Retina (tissue), 1 donor: ENCODE data around the gene MESD.
"Not testable (repeated sequence)": the region's sequence is repeated elsewhere in the genome, so short reads cannot be mapped to it uniquely, and the experiment has no call there.

ENCODE experiments used
- DNase-seq: peaks from one replicate; pipeline ENCODE4 v3.0.0-alpha.2; 2016

Gene MESD

DNA sequence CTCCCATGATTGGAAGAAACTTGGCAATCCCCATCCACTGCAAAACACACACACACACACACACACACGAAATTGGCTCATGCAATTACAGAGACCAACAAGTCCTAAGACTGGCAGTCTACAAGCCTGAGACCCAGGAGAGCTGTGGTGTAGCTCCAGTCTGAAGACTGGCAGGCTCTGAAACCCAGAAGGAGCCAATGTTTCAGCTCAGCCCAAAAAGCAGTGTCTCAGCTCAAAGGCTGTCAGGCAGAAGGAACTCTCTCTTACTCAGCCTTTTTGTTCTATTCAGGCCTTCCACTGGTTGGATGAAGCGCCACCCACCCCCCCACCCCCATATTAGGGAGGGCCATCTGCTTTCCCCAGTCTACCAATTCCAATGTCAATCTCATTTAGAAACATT, 32.1 kb downstream of the MESD start:
- DNase-seq = no peak

DNA sequence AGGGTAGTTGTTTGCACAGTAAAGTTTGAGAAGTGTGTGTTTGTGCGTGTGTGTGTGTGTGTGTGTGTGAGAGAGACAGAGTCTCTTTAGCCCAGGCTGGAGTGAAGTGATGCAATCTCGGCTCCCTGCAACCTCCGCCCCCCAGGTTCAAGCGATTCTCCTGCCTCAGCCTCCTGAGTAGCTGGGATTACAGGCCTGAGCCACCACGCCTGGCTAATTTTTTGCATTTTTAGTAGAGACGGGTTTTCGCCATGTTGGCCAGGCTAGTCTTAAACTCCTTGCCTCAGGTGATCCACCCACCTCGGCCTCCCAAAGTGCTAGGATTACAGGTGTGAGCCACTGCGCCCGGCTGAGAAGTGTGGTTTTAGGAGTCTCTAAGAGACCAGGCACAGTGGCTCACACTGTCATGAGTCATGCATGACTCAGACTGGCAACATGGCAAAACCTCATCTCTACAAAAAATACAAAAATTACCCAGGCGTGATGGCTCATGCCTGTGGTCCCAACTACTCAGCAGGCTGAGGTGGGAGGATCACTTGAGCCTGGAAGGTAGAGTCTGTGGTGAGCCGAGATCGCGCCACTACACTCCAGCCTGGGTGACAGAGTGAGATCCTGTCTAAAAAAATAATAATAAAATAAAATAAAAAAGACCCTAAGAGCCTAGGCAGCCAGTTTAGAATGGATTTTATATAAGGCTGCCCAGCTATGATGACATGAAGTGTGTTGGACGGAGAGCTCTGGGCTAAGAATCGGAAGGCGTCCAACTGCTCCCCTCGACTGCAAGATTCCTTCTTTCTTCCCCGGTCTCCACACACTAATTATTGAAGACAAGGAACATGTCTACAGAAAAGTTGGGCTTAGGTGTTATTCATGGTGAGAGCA, 33.8 kb downstream of the MESD start:
- DNase-seq = not testable (repeated sequence)

DNA sequence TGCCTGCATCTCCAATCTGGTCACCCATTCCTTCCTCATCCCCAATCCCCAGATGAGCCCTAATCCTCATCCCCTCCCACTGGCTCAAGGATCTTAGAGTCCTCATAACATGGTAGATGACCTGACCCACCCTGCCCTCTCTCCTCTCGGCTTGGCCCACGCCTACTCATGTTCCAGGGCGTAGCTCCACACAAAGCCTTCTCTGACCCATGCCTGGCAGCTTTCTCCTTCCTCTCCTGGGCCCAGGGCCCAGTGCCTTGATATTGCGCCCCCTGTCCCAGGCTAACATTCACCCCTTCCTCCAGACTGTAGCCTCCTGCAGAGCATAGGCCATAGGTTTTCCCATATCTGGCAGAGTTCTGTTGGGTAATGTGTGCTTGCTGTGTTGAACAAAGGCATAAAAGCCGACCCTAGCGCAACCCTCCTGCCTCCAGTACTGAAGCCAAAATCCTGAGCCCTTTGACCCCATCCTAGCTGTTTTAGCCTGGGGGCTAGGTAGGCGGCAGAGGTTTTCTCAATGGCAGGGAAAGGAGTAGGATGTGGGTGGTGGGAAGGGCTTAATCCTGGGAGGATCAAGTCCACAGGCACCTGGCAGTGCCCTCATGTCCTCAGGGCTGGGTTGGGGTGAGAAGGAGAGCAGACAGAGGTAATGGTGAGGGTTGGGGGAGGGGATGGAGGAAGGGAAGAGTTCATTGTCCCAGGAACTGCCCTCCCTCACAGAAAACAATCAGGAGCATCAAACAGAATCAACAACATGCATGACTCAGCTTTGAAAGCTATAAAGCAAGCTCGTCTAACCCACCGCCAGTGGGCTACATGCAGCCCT, 35.5 kb downstream of the MESD start:
- DNase-seq = no peak

DNA sequence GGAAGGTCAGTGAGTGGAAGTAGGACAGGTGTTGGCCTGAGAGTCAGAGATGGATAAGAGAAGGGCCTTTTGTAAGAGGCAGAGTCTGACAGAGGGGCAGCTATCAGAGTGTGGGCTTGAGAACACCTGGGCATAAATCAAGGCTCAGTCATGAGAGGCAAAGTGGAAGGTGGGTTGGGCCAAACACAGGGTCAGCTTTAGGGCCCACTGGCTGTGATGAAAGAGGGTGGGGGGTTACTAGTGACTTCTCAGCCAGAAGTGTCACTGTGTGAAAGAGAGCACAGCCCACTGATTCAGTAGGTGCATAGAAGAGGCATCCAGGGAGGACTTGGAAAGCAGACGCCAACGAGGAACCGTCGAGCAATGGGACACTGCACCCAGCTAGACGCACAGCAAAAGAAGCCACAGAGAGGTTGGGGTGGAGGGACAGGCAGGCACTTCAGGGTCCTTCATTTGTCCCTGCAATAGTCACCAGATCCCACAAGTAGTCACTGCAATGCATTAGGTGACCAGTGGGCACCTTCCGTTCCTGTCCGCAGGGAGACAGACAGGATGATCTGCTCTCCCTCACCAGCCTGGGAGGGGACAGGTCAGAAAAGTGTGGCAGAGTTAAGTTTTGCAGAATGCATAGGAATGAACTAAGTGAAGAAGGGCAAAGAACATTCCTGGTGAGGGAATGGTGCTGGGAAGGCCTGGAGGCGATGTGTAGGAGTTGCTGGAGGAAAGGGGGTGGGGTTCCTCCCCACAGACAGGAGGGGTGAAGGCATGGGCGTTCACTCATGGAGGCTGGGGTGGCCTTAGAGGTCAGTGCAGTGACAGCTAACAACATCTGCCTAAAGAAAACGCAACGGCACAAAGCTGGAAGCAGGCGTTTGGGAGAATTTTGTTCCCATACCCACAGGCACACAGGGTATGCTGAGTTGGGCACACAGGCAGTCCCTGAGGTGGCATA, 36.3 kb downstream of the MESD start:
- no peak for DNase-seq

DNA sequence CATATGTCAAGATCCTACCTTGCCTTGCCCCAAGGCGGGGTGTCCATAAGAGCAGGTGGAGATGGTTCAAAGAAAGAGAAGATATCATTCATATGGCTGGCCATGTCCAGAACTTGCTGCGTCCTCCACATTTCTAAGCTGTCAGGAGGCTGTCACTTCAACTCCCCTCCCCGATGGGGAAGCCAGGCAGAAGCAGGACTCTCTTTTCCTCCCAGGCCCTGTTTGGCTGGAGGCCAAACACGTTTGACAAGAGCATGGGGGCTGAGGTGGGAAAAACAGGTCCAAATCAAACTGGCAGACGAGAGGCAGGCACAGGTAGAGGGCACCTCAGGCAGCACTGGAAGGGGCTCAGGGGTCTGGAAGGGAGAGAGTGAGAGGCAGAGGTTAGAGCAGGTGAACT, 37.7 kb downstream of the MESD start:
- no peak for DNase-seq

DNA sequence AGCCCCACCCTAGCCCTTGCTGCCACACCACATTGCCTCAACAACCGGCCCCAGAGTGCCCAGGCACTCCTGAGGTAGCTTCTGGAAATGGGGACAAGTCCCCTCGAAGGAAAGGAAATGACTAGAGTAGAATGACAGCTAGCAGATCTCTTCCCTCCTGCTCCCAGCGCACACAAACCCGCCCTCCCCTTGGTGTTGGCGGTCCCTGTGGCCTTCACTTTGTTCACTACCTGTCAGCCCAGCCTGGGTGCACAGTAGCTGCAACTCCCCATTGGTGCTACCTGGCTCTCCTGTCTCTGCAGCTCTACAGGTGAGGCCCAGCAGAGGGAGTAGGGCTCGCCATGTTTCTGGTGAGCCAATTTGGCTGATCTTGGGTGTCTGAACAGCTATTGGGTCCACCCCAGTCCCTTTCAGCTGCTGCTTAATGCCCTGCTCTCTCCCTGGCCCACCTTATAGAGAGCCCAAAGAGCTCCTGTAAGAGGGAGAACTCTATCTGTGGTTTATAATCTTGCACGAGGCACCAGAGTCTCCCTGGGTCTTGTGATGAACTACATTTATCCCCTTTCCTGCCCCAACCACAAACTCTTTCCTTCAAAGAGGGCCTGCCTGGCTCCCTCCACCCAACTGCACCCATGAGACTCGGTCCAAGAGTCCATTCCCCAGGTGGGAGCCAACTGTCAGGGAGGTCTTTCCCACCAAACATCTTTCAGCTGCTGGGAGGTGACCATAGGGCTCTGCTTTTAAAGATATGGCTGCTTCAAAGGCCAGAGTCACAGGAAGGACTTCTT, 39.1 kb downstream of the MESD start:
- no peak for DNase-seq

DNA sequence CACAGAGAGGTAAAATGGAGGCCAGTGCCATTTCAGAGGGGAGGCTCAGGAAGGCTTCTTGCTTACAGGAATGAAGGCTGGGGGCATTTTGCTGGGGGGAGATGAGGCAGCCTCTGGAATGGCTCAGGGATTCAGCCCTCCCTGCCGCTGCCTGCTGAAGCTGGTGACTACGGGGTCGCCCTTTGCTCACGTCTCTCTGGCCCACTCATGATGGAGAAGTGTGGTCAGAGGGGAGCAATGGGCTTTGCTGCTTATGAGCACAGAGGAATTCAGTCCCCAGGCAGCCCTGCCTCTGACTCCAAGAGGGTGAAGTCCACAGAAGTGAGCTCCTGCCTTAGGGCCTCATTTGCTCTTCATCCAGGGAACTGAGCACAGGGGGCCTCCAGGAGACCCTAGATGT, 39.9 kb downstream of the MESD start:
- DNase-seq = no peak

DNA sequence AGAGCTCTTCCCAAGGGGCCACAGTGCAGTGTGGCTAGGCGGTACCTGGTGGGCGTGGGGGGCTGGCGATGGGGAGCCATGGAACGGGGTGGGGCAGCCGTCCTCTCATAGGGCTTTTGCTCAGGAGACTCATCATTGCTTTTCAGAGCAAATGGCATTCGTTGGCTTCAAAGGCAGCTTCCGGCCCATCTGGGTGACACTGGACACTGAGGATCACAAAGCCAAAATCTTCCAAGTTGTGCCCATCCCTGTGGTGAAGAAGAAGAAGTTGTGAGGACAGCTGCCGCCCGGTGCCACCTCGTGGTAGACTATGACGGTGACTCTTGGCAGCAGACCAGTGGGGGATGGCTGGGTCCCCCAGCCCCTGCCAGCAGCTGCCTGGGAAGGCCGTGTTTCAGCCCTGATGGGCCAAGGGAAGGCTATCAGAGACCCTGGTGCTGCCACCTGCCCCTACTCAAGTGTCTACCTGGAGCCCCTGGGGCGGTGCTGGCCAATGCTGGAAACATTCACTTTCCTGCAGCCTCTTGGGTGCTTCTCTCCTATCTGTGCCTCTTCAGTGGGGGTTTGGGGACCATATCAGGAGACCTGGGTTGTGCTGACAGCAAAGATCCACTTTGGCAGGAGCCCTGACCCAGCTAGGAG, 40.8 kb downstream of the MESD start:
- DNase-seq = no peak

DNA sequence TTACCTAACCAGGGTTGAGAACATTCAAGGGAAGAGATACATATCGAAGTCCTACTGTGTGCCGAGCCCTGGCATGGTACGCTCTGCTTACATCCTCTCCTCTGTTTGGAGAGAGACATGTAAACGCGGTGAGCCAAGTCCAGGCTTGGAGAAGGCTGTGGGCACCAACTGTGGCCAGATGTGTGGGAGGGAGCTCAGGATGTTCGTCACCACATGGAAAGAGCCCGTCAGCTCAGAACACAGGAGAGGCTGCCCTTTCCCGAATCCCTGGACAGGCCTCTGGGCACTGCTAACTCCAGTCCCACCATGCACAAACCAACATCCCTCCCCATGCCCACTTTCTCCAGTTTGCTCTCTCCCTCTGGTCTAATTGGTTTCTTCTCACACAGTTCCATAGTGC, 43.0 kb downstream of the MESD start:
- no peak for DNase-seq

DNA sequence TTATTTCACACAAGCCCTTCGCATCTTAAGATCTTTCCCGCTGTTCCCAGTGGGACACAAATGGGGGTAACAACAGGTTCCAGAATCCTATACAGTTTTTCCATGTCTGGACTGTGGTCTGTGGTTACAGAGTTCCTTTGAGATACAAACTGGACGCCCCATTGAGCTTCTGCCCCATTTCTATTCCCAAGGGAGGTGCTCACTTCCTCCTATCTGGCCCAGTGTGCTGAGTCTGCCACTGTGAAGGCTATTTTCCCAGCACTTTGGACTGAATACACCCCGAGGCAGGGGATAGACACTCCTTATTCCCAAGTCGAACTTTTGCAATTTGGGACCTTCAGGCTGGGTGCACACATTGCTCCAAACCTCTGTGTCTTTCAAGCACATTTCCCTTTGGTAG, 44.0 kb downstream of the MESD start:
- DNase-seq = no peak

DNA sequence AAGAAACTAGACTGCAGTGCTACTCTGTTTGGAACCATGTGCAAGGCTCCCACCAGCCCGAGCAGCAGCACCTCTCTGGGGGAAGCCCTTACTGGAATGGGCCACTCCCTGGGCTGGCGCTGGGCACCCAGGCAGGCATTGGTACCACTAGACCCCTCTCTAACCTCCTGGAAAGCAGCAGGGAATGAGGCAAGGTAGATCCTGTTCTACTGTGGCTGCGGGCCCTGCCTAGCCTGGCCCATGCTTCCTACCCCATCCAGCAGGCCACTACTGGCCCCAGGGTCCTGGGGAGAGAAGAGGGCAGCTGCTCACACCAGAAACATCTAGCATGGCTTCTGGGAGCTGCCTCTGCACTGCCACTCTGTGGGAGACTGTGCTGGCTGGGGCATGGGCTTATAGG, 44.8 kb downstream of the MESD start:
- DNase-seq = no peak

DNA sequence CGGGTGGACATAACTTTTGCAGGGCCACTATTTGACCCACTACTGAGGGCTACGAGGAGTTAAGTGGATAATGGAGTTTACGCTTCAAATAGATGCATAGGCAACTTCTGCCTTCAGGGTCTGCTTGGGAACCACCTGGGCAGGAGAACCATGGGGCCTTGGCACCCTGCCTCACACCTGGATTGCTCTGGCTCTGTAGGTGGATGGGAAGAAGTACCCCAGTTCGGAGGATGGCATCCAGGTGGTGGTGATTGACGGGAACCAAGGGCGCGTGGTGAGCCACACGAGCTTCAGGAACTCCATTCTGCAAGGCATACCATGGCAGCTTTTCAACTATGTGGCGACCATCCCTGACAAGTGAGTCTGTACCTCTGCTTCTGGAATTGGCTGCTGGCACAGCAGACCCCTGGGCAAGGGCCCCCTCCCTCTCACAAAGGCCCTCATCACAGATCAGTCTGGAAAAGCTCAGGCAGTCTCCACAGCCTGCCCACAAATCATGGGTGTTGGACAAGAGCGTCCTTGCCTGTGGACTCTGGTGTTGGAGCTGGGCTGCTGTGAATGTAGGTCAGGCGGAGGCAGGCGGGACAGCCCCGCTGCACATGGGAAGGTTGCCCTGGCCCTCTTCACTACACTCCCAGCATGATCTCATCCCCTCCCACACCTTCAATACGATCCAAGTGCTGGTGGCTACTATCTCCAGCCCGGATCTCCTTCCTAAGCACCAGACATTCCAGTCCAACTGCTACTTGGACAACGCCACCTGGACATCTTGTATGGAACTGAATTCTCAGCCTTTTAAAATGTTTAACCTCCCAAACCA, 46.7 kb downstream of the MESD start:
- no peak for DNase-seq

DNA sequence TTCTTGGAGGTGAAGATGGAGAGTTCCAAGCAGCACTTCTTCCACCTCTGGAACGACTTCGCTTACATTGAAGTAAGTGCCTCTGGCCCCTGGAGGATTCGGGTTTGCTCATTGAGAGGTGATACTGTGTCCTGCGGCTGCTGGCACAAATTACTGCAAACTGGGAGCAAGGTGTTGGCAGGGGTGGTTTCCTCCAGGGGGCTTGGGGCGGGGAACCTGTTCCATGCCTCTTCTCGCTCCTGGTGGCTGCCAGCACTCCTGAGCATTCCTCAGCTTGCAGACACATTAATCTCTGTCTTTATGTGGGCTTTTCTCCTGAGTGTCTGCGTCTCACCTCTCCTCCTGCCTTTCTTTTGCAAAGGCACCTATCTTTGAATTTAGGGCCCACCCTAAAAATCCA, 47.4 kb downstream of the MESD start:
- no peak for DNase-seq

DNA sequence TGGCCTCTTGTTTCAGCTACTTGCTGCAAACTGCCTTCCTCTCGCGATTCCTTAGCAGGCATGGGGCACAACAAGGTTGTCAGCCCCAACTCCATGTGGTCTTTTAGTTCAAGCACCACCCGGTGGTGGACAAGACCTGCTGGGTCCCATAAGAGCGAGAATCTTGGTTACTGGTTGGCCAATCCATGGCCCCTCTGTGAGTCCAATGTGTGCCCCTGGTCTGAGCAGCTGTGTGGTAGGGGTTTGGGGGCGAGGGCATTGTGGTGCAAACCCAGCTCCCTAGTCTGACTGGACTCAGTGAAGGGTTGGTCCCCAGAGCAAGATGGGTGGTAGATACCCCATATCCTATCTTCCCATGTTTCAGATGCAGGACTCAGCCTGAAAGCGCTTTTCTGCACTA, 48.8 kb downstream of the MESD start:
- no peak for DNase-seq

DNA sequence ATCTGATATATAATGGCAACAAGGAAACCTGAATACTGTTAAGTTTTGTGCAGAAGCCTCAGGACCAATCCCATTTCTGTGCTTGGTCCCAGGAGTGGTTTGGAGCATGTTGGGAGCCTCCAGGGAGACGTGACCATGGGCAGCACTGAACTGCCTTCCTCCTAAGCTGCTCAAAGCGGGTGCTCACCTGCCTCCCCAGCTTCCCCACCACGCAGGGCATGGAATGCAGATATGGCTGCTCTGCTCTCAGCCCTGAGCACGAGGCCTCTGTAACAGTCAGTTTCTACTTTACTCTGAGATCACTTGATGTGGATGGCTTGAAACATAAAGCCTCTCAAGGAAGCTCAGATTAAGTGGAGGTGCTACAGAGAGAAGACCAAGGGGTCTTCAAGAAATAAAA, 49.3 kb downstream of the MESD start:
- no peak for DNase-seq

DNA sequence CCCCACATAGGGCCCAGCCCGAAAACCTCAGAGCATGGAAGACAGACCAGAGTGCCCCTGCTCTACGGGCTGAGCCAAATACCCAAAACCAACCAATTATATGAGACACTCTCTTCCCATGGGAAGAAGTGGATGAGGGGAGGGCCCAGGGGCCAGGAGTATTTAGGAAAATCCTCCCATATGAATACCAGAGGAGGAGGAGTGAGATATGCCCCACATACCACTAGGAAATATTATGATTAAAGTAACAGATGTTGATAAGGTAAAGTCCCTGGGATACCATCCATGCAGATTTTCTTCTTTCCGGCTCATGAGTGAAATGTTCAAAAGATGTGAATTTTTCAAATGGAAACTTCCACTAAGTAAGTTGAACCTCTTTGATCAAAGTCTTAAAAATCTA, 50.4 kb downstream of the MESD start:
- DNase-seq = no peak

DNA sequence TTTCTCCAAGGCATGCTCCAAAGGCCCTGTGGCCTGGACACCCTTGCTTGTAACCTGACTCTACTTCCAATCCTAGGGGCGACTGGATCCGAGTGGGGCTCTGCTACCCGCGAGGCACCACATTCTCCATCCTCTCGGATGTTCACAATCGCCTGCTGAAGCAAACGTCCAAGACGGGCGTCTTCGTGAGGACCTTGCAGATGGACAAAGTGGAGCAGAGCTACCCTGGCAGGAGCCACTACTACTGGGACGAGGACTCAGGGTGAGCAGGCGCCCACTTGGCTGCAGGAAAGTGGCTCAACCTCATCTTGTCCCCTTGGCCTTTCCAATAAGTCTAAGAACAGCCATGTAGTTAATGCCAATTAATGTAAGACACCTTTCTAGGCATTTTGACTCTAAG, 51.9 kb downstream of the MESD start:
- no peak for DNase-seq

DNA sequence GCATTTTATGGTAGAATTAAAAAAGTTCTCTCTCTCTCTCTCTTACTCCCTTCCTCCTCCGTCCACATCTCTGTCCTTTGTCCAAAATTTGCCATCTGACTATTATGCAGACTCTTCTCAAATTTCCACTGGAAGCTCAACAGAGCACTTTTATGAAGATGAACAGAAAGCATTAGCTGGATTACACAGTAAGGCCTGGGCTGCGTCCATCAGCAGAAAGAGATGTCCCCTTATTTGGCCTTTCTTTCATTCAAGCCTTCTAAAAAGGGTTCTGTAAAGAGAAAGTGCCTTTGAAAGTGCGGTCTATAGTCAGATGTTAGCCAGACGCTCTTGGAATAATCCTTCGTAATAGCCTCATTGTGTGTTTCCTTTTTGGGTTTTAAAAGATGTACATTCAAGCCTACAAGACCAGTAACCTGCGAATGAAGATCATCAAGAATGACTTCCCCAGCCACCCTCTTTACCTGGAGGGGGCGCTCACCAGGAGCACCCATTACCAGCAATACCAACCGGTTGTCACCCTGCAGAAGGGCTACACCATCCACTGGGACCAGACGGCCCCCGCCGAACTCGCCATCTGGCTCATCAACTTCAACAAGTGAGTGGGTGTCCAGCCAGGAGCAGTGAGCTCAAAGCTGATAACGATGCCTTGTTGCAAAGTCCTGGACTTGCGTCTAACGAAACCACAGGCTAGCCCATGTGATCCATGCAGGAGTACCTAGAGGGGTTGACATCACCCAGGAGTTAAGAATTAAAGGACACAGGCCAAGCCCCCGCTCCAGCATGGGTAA, 53.1 kb downstream of the MESD start:
- no peak for DNase-seq

DNA sequence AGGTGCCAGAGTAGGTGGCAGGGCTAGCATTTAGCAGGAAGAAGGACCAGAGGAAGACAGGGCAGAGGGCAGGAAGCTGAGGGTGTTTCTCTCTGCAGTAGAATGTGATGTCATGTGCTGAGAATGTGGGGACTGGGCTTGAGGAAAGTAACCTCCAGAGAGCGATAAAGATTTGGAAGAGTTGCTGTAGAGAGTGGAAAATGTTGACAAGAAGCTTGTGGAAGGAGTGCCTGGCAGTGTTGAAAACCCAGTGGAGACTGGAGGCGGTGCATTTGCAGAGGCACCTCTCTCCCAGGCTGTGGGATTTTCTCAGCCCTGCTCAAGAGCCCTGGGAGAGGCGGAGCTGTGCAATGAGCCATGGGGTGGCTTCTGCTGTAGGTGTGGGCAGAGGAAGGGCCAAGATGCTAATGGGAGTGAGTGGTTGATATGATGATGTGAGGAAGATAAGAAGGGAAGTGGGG, 54.8 kb downstream of the MESD start:
- no peak for DNase-seq

DNA sequence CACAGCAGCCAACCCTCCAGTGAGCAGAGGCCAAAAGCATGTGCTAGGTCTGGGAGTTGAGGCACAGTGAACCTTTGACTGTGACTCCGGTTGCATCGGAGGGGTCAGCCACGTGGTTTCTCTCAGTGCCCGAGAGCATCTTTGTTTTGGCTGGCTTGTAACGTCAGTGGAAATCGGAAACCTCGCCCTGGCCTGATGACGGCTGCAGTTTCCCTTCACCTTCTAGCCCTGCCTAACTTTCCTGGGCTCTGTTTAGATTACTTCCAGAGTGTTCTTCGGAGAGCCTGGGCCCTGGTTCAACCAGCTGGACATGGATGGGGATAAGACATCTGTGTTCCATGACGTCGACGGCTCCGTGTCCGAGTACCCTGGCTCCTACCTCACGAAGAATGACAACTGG, 56.6 kb downstream of the MESD start:
- DNase-seq = no peak
